ENCODE results near the gene IGSF21. TPM values are rescaled to one million over a fixed set of nuclear protein-coding genes. Genes with fewer than 3 reads are reported as not detected.

IGSF21 gene
- total RNA-seq, 4 donors from 2014 or later: 4.7 to 10.2 (median 5.9) TPM

- Histone ChIP-seq H3K9me3 (no peaks in the 10 kb centered on the region), H3K27ac (no peak overlapping the region), H3K4me1 (no peaks in the 10 kb centered on the region), H3K4me3 (no peak overlapping the region), H3K27me3 (peaks cover 0 to 1% of the 10 kb centered on the region in 2 donors), H3K36me3 (no peaks in the 10 kb centered on the region)
- WGBS, 2 donors: 64 to 67% methylated on average over 11 of the region's 11 CpGs
- TF ChIP-seq EP300 (IDR thresholded peaks at IDR 0.05): no peak
- TF ChIP-seq POLR2A (IDR thresholded peaks at IDR 0.05): no peak
- TF ChIP-seq, protein P1, sequence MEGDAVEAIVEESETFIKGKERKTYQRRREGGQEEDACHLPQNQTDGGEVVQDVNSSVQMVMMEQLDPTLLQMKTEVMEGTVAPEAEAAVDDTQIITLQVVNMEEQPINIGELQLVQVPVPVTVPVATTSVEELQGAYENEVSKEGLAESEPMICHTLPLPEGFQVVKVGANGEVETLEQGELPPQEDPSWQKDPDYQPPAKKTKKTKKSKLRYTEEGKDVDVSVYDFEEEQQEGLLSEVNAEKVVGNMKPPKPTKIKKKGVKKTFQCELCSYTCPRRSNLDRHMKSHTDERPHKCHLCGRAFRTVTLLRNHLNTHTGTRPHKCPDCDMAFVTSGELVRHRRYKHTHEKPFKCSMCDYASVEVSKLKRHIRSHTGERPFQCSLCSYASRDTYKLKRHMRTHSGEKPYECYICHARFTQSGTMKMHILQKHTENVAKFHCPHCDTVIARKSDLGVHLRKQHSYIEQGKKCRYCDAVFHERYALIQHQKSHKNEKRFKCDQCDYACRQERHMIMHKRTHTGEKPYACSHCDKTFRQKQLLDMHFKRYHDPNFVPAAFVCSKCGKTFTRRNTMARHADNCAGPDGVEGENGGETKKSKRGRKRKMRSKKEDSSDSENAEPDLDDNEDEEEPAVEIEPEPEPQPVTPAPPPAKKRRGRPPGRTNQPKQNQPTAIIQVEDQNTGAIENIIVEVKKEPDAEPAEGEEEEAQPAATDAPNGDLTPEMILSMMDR (IDR thresholded peaks at IDR 0.05): no peak
- DNase-seq (ENCODE audit: low spot score in 2 of 2): no peak
Measured at GRCh38 chr1:18073066-18073642, 34.4 kb upstream of the IGSF21 start.

GRCh38 chr1:18077657-18078215 lies 29.9 kb upstream of the IGSF21 start:
- no peak overlapping the region for H3K4me3 ChIP-seq
- 37 to 72% methylated on average over 7 of the region's 7 CpGs for WGBS, 2 donors
- DNase-seq (ENCODE audit: low spot score in 2 of 2): no peak
- peaks cover 0 to 16% of the 10 kb centered on the region in 2 donors for H3K27me3 ChIP-seq
- TF ChIP-seq POLR2A (IDR thresholded peaks at IDR 0.05) (no peak), EP300 (IDR thresholded peaks at IDR 0.05) (no peak)
- TF ChIP-seq, protein P1 (IDR thresholded peaks at IDR 0.05): no peak
- no peaks in the 10 kb centered on the region for H3K4me1 ChIP-seq
- H3K27ac ChIP-seq: no peak overlapping the region
- H3K36me3 ChIP-seq: no peaks in the 10 kb centered on the region
- H3K9me3 ChIP-seq: no peaks in the 10 kb centered on the region

DNA sequence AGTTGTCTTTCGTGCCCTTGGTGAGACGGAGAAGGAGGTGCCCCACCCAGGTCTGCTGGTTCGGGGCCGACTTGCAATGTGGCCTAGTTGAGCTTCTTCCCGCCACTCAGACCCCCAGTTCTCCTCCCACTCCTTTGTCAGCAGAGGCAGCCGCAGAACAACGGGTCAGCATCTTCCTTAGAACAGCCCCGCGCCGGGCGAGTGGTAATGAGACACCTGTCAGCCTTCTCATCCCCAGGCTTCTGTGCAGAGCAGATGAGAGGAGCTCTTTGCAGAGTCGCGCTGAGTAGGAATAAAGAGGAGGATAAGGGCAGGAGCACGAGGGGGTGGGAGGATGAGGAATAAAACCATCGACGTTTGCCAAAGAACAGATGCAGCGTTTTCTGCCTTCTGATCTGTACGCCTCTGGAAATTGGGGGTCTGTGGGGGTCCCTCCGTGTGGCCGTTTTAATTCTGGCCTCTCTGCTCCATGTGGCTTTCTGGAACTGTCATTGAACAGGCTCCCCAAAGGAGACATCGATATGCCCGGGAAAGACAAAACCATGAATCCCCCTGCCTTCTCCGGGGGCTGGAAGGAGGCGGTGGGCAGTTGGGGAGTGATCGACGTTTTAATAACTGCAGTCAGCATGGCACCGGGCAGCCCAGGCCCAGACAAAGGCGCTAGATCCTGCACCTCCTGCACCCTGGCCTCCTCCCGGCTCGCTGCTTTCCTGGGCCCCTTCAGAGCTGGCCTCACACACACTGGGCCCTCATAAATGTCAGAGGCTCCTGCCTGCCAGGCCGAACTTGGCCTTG lies 27.5 kb upstream of the IGSF21 start:
- Histone ChIP-seq H3K4me3 (no peak overlapping the region), H3K27ac (no peak overlapping the region), H3K27me3 (peaks cover 0 to 16% of the 10 kb centered on the region in 2 donors), H3K4me1 (no peaks in the 10 kb centered on the region), H3K36me3 (no peaks in the 10 kb centered on the region), H3K9me3 (no peaks in the 10 kb centered on the region)
- WGBS, 2 donors: 62 to 69% methylated on average over 29 to 31 of the region's 31 CpGs
- TF ChIP-seq, protein P1 (IDR thresholded peaks at IDR 0.05): no peak
- TF ChIP-seq EP300 (IDR thresholded peaks at IDR 0.05) (no peak), POLR2A (IDR thresholded peaks at IDR 0.05) (no peak)
- no peak for DNase-seq (ENCODE audit: low spot score in 2 of 2)

DNA sequence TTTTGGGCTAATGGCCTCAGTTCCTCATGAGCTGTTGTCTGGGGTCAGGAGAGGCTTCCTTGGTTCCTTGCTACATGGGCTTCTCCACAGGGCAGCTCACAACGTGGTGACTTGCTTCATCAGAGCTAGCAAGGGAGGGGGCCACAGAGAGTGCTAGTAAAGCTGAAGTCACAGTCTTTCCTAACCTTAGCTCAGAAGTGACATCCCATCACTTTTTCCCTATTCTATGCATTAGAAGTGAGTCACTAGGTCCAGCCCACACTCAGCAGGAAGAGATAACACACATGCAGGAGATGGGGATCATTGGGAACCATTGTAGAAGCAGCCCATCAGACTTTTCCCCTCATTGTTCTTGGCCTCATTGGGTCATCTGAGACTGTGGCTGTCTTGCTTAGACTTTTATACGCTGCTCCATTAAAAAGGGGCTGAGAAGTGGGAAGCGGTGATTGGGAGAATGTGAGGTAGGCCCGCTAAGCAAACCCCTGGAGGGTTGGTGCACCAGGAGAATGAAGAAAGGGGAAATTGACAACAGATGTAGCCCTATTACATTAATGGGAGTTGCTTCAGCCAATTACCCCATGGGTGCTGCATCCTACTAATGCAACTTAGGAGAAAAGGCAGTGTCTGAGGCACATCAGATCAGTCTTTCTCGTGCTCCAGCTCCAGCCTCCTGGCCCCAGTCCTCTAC lies 22.1 kb upstream of the IGSF21 start:
- no peak for DNase-seq (ENCODE audit: low spot score in 2 of 2)
- no peaks in the 10 kb centered on the region for H3K4me1 ChIP-seq
- no peaks in the 10 kb centered on the region for H3K36me3 ChIP-seq
- no peak for TF ChIP-seq EP300 (IDR thresholded peaks at IDR 0.05)
- TF ChIP-seq POLR2A (IDR thresholded peaks at IDR 0.05): no peak
- TF ChIP-seq, protein P1 (IDR thresholded peaks at IDR 0.05): no peak
- peaks cover 0 to 22% of the 10 kb centered on the region in 2 donors for H3K27me3 ChIP-seq
- WGBS, 2 donors: 47 to 59% methylated on average over 5 of the region's 5 CpGs
- H3K4me3 ChIP-seq: no peak overlapping the region
- H3K27ac ChIP-seq: no peak overlapping the region
- H3K9me3 ChIP-seq: no peaks in the 10 kb centered on the region

Data from tibial nerve (tissue), 4 donors.